ENCODE data around the gene TEK.

TEK gene

GRCh38 chr9:27149651-27150050, 40.6 kb downstream of the TEK start:
- Histone ChIP-seq H3K4me1 (ENCODE audit: control insufficient read depth, insufficient read depth, low read length) (no peaks in the 10 kb centered on the region), H3K9me3 (ENCODE audit: control insufficient read depth, insufficient read depth, low read depth, low read length) (no peaks in the 10 kb centered on the region), H3K4me3 (ENCODE audit: low read depth, low read length) (no peak overlapping the region), H3K36me3 (ENCODE audit: control insufficient read depth in 2 of 2, insufficient read depth in 1 of 2, low read length in 2 of 2) (no peaks in the 10 kb centered on the region), H3K27ac (ENCODE audit: extremely low read depth, low read depth, low read length) (no peak overlapping the region)
- TF ChIP-seq SETDB1 (IDR thresholded peaks at IDR 0.05; ENCODE audit: insufficient read length, low read length), result no peak
- no peak for TF ChIP-seq HOXA7 (CRISPR knock-in tag; IDR thresholded peaks at IDR 0.05; ENCODE audit: borderline replicate concordance)
- TF ChIP-seq ZNF530 (tag by site-specific recombination; IDR thresholded peaks at IDR 0.05; ENCODE audit: low read depth), result no peak
- no peak for TF ChIP-seq ZBTB48 (tag by site-specific recombination; IDR thresholded peaks at IDR 0.05)
- no peak for TF ChIP-seq ZNF48 (tag by site-specific recombination; IDR thresholded peaks at IDR 0.05)
- TF ChIP-seq ZNF624 (tag by site-specific recombination; IDR thresholded peaks at IDR 0.05), result no peak
- no peak for TF ChIP-seq ZNF621 (tag by site-specific recombination; IDR thresholded peaks at IDR 0.05)
- no peak for TF ChIP-seq ZNF664 (tag by site-specific recombination; IDR thresholded peaks at IDR 0.05)
- TF ChIP-seq, protein P1, sequence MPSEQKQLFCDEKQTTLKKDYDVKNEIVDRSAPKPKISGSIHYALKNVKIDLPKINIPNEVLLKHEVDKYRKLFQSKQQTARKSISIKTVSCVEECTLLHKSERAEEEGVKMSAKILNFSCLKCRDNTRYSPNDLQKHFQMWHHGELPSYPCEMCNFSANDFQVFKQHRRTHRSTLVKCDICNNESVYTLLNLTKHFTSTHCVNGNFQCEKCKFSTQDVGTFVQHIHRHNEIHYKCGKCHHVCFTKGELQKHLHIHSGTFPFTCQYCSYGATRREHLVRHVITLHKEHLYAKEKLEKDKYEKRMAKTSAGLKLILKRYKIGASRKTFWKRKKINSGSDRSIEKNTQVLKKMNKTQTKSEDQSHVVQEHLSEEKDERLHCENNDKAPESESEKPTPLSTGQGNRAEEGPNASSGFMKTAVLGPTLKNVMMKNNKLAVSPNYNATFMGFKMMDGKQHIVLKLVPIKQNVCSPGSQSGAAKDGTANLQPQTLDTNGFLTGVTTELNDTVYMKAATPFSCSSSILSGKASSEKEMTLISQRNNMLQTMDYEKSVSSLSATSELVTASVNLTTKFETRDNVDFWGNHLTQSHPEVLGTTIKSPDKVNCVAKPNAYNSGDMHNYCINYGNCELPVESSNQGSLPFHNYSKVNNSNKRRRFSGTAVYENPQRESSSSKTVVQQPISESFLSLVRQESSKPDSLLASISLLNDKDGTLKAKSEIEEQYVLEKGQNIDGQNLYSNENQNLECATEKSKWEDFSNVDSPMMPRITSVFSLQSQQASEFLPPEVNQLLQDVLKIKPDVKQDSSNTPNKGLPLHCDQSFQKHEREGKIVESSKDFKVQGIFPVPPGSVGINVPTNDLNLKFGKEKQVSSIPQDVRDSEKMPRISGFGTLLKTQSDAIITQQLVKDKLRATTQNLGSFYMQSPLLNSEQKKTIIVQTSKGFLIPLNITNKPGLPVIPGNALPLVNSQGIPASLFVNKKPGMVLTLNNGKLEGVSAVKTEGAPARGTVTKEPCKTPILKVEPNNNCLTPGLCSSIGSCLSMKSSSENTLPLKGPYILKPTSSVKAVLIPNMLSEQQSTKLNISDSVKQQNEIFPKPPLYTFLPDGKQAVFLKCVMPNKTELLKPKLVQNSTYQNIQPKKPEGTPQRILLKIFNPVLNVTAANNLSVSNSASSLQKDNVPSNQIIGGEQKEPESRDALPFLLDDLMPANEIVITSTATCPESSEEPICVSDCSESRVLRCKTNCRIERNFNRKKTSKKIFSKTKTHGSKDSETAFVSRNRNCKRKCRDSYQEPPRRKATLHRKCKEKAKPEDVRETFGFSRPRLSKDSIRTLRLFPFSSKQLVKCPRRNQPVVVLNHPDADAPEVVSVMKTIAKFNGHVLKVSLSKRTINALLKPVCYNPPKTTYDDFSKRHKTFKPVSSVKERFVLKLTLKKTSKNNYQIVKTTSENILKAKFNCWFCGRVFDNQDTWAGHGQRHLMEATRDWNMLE (tag by site-specific recombination; conservative IDR thresholded peaks at IDR 0.05; ENCODE audit: low read depth), result no peak
- ChIA-PET POLR2A (no interaction called here), CTCF (interaction anchor here (2.0 kb wide), 1 partner anchor 11 kb away, joined by 5 read pairs; no protein-coding TSS in a partner anchor)

DNA sequence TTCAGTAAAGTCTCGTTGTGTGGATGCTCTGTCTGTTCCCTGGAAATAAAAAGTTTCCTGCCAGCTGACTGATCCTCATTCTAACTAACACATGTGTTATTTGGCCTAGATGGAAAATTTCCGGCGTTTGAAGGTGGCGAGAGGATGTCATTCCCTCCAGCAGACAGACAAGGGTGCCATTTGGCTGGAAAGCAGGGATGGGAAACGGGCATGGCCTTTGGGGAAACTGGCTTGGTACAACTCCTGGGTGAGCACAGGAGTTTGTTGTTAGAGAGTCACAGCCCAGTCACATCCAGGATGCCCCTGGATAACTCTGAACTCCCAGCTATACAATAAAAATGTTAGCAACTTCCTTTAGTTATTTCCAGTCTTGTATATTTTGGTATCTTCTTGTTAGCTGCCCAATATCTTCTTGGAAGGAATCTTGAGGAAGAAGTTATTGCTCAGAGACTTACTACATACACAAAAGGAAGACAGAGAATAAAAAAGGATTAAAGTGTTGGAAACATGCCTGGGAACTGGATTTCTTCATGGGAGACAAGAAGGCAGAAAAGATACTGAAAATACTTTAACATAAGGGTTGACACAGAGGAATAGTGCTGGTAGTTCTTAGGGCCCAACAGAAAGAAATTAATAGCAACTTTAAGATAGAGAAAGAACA, 41.9 kb downstream of the TEK start:
- ChIA-PET POLR2A (no interaction called here), CTCF (interaction anchor here (1.4 to 2.0 kb wide), 2 partner anchors 10 to 97 kb away, joined by 3 to 5 read pairs; no protein-coding TSS in a partner anchor)
- Histone ChIP-seq H3K27ac (ENCODE audit: extremely low read depth, low read depth, low read length) (no peak overlapping the region), H3K4me3 (ENCODE audit: low read depth, low read length) (no peak overlapping the region), H3K4me1 (ENCODE audit: control insufficient read depth, insufficient read depth, low read length) (no peaks in the 10 kb centered on the region), H3K9me3 (ENCODE audit: control insufficient read depth, insufficient read depth, low read depth, low read length) (no peaks in the 10 kb centered on the region), H3K36me3 (ENCODE audit: control insufficient read depth in 2 of 2, insufficient read depth in 1 of 2, low read length in 2 of 2) (no peaks in the 10 kb centered on the region)
- TF ChIP-seq, protein P2, sequence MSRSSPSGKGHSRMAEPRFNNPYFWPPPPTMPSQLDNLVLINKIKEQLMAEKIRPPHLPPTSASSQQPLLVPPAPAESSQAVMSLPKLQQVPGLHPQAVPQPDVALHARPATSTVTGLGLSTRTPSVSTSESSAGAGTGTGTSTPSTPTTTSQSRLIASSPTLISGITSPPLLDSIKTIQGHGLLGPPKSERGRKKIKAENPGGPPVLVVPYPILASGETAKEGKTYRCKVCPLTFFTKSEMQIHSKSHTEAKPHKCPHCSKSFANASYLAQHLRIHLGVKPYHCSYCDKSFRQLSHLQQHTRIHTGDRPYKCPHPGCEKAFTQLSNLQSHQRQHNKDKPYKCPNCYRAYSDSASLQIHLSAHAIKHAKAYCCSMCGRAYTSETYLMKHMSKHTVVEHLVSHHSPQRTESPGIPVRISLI (tag by site-specific recombination; IDR thresholded peaks at IDR 0.05), result no peak
- no peak for TF ChIP-seq ZNF585B (tag by site-specific recombination; IDR thresholded peaks at IDR 0.05)
- TF ChIP-seq, protein P3, sequence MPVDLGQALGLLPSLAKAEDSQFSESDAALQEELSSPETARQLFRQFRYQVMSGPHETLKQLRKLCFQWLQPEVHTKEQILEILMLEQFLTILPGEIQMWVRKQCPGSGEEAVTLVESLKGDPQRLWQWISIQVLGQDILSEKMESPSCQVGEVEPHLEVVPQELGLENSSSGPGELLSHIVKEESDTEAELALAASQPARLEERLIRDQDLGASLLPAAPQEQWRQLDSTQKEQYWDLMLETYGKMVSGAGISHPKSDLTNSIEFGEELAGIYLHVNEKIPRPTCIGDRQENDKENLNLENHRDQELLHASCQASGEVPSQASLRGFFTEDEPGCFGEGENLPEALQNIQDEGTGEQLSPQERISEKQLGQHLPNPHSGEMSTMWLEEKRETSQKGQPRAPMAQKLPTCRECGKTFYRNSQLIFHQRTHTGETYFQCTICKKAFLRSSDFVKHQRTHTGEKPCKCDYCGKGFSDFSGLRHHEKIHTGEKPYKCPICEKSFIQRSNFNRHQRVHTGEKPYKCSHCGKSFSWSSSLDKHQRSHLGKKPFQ (tag by site-specific recombination; IDR thresholded peaks at IDR 0.05), result no peak
- TF ChIP-seq, protein P4, sequence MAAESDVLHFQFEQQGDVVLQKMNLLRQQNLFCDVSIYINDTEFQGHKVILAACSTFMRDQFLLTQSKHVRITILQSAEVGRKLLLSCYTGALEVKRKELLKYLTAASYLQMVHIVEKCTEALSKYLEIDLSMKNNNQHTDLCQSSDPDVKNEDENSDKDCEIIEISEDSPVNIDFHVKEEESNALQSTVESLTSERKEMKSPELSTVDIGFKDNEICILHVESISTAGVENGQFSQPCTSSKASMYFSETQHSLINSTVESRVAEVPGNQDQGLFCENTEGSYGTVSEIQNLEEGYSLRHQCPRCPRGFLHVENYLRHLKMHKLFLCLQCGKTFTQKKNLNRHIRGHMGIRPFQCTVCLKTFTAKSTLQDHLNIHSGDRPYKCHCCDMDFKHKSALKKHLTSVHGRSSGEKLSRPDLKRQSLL (tag by site-specific recombination; IDR thresholded peaks at IDR 0.05), result no peak

All from HEK293 (cell line).